Measurements from ENCODE around the gene AGAP2.
"Not testable (repeated sequence)": the region's sequence is repeated elsewhere in the genome, so short reads cannot be mapped to it uniquely, and the experiment has no call there.

Gene AGAP2

DNA sequence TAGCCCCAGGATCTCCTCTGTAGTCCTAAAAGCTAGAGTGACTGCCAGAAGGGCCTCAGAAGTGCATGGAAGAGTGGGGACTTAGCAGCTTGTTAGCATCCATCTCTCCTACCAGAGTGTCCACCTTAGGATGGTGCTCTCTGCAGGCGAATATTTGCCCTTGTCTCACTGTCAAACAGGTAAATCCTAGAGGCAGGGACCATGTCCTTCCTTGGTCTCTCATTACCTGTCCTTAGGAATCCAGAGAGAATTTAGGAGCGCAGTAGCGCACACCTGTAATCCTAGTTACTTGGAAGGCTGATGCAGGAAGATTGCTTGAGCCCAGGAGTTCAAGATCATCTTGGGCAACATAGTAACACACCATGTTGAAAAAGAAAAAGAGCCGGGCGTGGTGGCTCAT lies 21.4 kb downstream of the AGAP2 start:
- Histone ChIP-seq H3K36me3 (replicated peaks in 1 of 2; ENCODE audit: control insufficient read depth in 2 of 2, insufficient read depth in 2 of 2, low read length in 2 of 2) (peaks cover 22 to 80% of the 10 kb centered on the region in 2 donors), H2BK12ac (ENCODE audit: low read length) (no peak overlapping the region), H2AK5ac (ENCODE audit: low read depth, low read length) (no peak overlapping the region), H2BK15ac (ENCODE audit: low read length) (no peak overlapping the region), H4K8ac (ENCODE audit: low read depth, low read length) (no peak overlapping the region), H4K91ac (ENCODE audit: low read depth, low read length, poor library complexity) (no peak overlapping the region), H3K14ac (ENCODE audit: low read length) (no peak overlapping the region), H2AFZ (ENCODE audit: low read length) (no peak overlapping the region), H3K9me3 (replicated peaks in 1 of 2; ENCODE audit: control insufficient read depth in 2 of 2, insufficient read depth in 1 of 2, low read depth in 1 of 2, low read length in 2 of 2) (peaks cover 0 to 1% of the 10 kb centered on the region in 2 donors), H3K23ac (ENCODE audit: low read depth, low read length, poor library complexity) (no peak overlapping the region), H3K18ac (ENCODE audit: low read length) (no peak overlapping the region), H2BK5ac (ENCODE audit: low read length) (no peak overlapping the region), H3K27ac (replicated peaks; ENCODE audit: low read length) (no peak overlapping the region), H3K4ac (ENCODE audit: low read length) (no peak overlapping the region), H3K79me1 (ENCODE audit: low read depth, low read length) (no peaks in the 10 kb centered on the region), H2BK120ac (ENCODE audit: low read depth, low read length) (no peak overlapping the region), H3K4me1 (ENCODE audit: control insufficient read depth in 2 of 2, insufficient read depth in 1 of 2, low read depth in 1 of 2, low read length in 2 of 2) (peaks cover 0 to 3% of the 10 kb centered on the region in 2 donors), H3K4me2 (ENCODE audit: insufficient read depth, low read length, poor library complexity, severe bottlenecking) (no peak overlapping the region), H3K4me3 (ENCODE audit: low read length in 2 of 2) (no peak overlapping the region), H3K27me3 (ENCODE audit: control insufficient read depth in 3 of 3, insufficient read depth in 3 of 3, low read depth in 1 of 3, low read length in 3 of 3) (no peaks in the 10 kb centered on the region), H3K9ac (ENCODE audit: low read depth, low read length, poor library complexity) (no peak overlapping the region)
- no peak for DNase-seq (ENCODE audit: low spot score)
- WGBS, 2 donors (ENCODE audit: extremely low coverage in 2 of 2, insufficient read length in 2 of 2, insufficient replicate concordance in 1 of 2) = no CpG with 5 or more reads among the region's 5 CpGs

DNA sequence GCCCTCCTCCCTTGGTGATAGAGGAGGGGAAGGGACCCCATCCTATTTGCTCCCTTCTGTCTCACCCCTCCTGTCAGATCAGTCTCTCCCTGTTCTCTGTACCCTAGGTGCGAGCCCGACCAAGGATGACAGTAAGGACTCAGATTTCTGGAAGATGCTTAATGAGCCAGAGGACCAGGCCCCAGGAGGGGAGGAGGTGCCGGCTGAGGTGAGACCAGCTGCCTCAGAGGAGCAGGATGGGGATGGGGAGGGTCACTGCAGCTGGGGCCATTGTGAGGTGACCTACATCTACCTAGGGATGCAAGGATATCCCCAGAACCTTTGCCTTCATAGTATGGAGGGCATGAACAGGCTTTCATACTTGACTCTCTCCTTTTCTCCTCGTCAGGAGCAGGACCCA lies 22.2 kb downstream of the AGAP2 start:
- Histone ChIP-seq H4K91ac (ENCODE audit: low read depth, low read length, poor library complexity) (no peak overlapping the region), H4K8ac (ENCODE audit: low read depth, low read length) (no peak overlapping the region), H3K4me2 (ENCODE audit: insufficient read depth, low read length, poor library complexity, severe bottlenecking) (no peak overlapping the region), H3K27ac (replicated peaks; ENCODE audit: low read length) (no peak overlapping the region), H3K18ac (ENCODE audit: low read length) (no peak overlapping the region), H2BK15ac (ENCODE audit: low read length) (no peak overlapping the region), H3K4me3 (ENCODE audit: low read length in 2 of 2) (no peak overlapping the region), H3K36me3 (replicated peaks in 1 of 2; ENCODE audit: control insufficient read depth in 2 of 2, insufficient read depth in 2 of 2, low read length in 2 of 2) (peaks cover 22 to 77% of the 10 kb centered on the region in 2 donors), H3K79me1 (ENCODE audit: low read depth, low read length) (no peaks in the 10 kb centered on the region), H3K9ac (ENCODE audit: low read depth, low read length, poor library complexity) (no peak overlapping the region), H2BK12ac (ENCODE audit: low read length) (no peak overlapping the region), H3K23ac (ENCODE audit: low read depth, low read length, poor library complexity) (no peak overlapping the region), H2AK5ac (ENCODE audit: low read depth, low read length) (no peak overlapping the region), H3K4ac (ENCODE audit: low read length) (peak overlapping the region; percentile 38), H3K27me3 (ENCODE audit: control insufficient read depth in 3 of 3, insufficient read depth in 3 of 3, low read depth in 1 of 3, low read length in 3 of 3) (no peaks in the 10 kb centered on the region), H2AFZ (ENCODE audit: low read length) (no peak overlapping the region), H2BK120ac (ENCODE audit: low read depth, low read length) (no peak overlapping the region), H3K4me1 (ENCODE audit: control insufficient read depth in 2 of 2, insufficient read depth in 1 of 2, low read depth in 1 of 2, low read length in 2 of 2) (peaks cover 0 to 3% of the 10 kb centered on the region in 2 donors), H2BK5ac (ENCODE audit: low read length) (no peak overlapping the region), H3K14ac (ENCODE audit: low read length) (no peak overlapping the region), H3K9me3 (replicated peaks in 1 of 2; ENCODE audit: control insufficient read depth in 2 of 2, insufficient read depth in 1 of 2, low read depth in 1 of 2, low read length in 2 of 2) (peaks cover 0 to 7% of the 10 kb centered on the region in 2 donors)
- WGBS, 2 donors (ENCODE audit: extremely low coverage in 2 of 2, insufficient read length in 2 of 2, insufficient replicate concordance in 1 of 2) = no CpG with 5 or more reads among the region's 4 CpGs
- DNase-seq (ENCODE audit: low spot score) = no peak

DNA sequence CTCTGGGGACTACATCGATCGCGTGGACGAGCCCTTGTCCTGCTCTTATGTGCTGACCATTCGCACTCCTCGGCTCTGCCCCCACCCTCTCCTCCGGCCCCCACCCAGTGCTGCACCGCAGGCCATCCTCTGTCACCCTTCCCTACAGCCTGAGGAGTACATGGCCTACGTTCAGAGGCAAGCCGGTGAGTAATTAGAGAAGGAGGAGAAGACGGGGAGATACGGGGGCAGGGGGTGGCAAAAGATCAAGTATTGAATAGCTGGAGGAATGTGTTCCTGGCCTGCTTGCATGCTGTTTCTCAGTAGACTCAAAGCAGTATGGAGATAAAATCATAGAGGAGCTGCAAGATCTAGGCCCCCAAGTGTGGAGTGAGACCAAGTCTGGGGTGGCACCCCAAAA lies 22.8 kb downstream of the AGAP2 start:
- H3K14ac ChIP-seq (ENCODE audit: low read length) = no peak overlapping the region

DNA sequence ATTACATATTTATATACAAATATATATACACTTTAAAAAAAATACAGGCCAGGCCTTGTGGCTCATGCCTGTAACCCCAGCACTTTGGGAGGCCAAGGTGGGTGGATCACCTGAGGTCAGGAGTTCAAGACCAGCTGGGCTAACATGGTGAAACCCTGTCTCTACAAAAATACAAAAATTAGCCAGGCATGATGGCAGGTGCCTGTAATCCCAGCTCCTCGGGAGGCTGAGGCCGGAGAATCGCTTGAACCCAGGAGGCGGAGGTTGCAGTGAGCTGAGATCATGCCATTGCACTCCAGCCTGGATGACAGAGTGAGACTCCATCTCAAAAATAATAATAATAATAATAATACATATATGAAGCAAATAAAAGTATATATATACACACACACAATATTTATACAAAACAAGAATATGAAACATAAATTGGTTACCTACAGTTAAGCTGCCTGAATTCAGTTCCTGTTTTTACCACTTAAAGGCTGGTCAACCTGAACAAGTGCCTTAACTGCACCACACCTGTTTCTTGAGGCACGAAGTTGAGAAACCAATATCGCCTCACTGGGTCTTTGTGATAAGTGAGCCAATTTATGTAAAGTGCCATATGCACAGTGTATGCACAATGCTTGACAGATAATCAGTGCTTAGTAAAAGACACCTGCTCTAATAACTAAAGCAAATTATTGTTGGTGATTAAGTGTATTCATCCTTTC lies 23.4 kb downstream of the AGAP2 start:
- not testable (repeated sequence) for H2BK120ac ChIP-seq (ENCODE audit: low read depth, low read length); DNase-seq (ENCODE audit: low spot score); H3K27me3 ChIP-seq (ENCODE audit: control insufficient read depth in 3 of 3, insufficient read depth in 3 of 3, low read depth in 1 of 3, low read length in 3 of 3); H3K4me1 ChIP-seq (ENCODE audit: control insufficient read depth in 2 of 2, insufficient read depth in 1 of 2, low read depth in 1 of 2, low read length in 2 of 2); H3K4me3 ChIP-seq (ENCODE audit: low read length in 2 of 2); H4K8ac ChIP-seq (ENCODE audit: low read depth, low read length); H3K23ac ChIP-seq (ENCODE audit: low read depth, low read length, poor library complexity); H2AFZ ChIP-seq (ENCODE audit: low read length); H3K27ac ChIP-seq (replicated peaks; ENCODE audit: low read length); H3K18ac ChIP-seq (ENCODE audit: low read length); H3K14ac ChIP-seq (ENCODE audit: low read length); H3K9ac ChIP-seq (ENCODE audit: low read depth, low read length, poor library complexity); H3K9me3 ChIP-seq (replicated peaks in 1 of 2; ENCODE audit: control insufficient read depth in 2 of 2, insufficient read depth in 1 of 2, low read depth in 1 of 2, low read length in 2 of 2); H3K79me1 ChIP-seq (ENCODE audit: low read depth, low read length); H2BK12ac ChIP-seq (ENCODE audit: low read length); H2BK5ac ChIP-seq (ENCODE audit: low read length); H3K4me2 ChIP-seq (ENCODE audit: insufficient read depth, low read length, poor library complexity, severe bottlenecking); H2BK15ac ChIP-seq (ENCODE audit: low read length); H3K4ac ChIP-seq (ENCODE audit: low read length); H4K91ac ChIP-seq (ENCODE audit: low read depth, low read length, poor library complexity); H2AK5ac ChIP-seq (ENCODE audit: low read depth, low read length)
- WGBS, 2 donors (ENCODE audit: extremely low coverage in 2 of 2, insufficient read length in 2 of 2, insufficient replicate concordance in 1 of 2) = no CpG with 5 or more reads among the region's 6 CpGs
- peaks cover 18 to 69% of the 10 kb centered on the region in 2 donors for H3K36me3 ChIP-seq (replicated peaks in 1 of 2; ENCODE audit: control insufficient read depth in 2 of 2, insufficient read depth in 2 of 2, low read length in 2 of 2)

More for the DNA sequence above, 22.8 kb downstream of the AGAP2 start:
- H3K4me1 ChIP-seq (ENCODE audit: control insufficient read depth in 2 of 2, insufficient read depth in 1 of 2, low read depth in 1 of 2, low read length in 2 of 2) = peaks cover 0 to 3% of the 10 kb centered on the region in 2 donors
- no peak overlapping the region for H2AFZ ChIP-seq (ENCODE audit: low read length)
- no CpG with 5 or more reads among the region's 12 CpGs for WGBS, 2 donors (ENCODE audit: extremely low coverage in 2 of 2, insufficient read length in 2 of 2, insufficient replicate concordance in 1 of 2)
- no peak overlapping the region for H3K27ac ChIP-seq (replicated peaks; ENCODE audit: low read length)
- H2BK5ac ChIP-seq (ENCODE audit: low read length) = no peak overlapping the region
- H4K91ac ChIP-seq (ENCODE audit: low read depth, low read length, poor library complexity) = no peak overlapping the region
- no peak overlapping the region for H3K4ac ChIP-seq (ENCODE audit: low read length)
- H4K8ac ChIP-seq (ENCODE audit: low read depth, low read length) = no peak overlapping the region
- H3K23ac ChIP-seq (ENCODE audit: low read depth, low read length, poor library complexity) = no peak overlapping the region
- no peak overlapping the region for H2BK12ac ChIP-seq (ENCODE audit: low read length)
- H3K4me2 ChIP-seq (ENCODE audit: insufficient read depth, low read length, poor library complexity, severe bottlenecking) = no peak overlapping the region
- H3K4me3 ChIP-seq (ENCODE audit: low read length in 2 of 2) = no peak overlapping the region
- no peak overlapping the region for H2AK5ac ChIP-seq (ENCODE audit: low read depth, low read length)
- H3K9ac ChIP-seq (ENCODE audit: low read depth, low read length, poor library complexity) = no peak overlapping the region
- no peak overlapping the region for H2BK15ac ChIP-seq (ENCODE audit: low read length)
- H3K27me3 ChIP-seq (ENCODE audit: control insufficient read depth in 3 of 3, insufficient read depth in 3 of 3, low read depth in 1 of 3, low read length in 3 of 3) = no peaks in the 10 kb centered on the region
- no peak overlapping the region for H3K18ac ChIP-seq (ENCODE audit: low read length)
- no peak overlapping the region for H2BK120ac ChIP-seq (ENCODE audit: low read depth, low read length)
- no peaks in the 10 kb centered on the region for H3K79me1 ChIP-seq (ENCODE audit: low read depth, low read length)
- no peak for DNase-seq (ENCODE audit: low spot score)
- H3K36me3 ChIP-seq (replicated peaks in 1 of 2; ENCODE audit: control insufficient read depth in 2 of 2, insufficient read depth in 2 of 2, low read length in 2 of 2) = peaks cover 22 to 74% of the 10 kb centered on the region in 2 donors
- peaks cover 0 to 7% of the 10 kb centered on the region in 2 donors for H3K9me3 ChIP-seq (replicated peaks in 1 of 2; ENCODE audit: control insufficient read depth in 2 of 2, insufficient read depth in 1 of 2, low read depth in 1 of 2, low read length in 2 of 2)
